MM.1S (cell line): ENCODE data around the gene SPIRE1.

Experiments used
- EZH2phosphoT487 ChIP-seq: fragments of 300-600 bp; sonication (generic); IDR thresholded peaks from 2 replicates; pipeline ENCODE4 v1.6.1; 2018; ENCODE audit warnings: antibody characterized with exemption, low read length
- TF ChIP-seq, protein P1 (sequence below): fragments of 300-600 bp; sonication (generic); IDR thresholded peaks from 2 replicates; pipeline ENCODE4 v1.5.1; 2016; ENCODE audit warnings: antibody characterized with exemption, low read length, mixed read lengths

DNA sequence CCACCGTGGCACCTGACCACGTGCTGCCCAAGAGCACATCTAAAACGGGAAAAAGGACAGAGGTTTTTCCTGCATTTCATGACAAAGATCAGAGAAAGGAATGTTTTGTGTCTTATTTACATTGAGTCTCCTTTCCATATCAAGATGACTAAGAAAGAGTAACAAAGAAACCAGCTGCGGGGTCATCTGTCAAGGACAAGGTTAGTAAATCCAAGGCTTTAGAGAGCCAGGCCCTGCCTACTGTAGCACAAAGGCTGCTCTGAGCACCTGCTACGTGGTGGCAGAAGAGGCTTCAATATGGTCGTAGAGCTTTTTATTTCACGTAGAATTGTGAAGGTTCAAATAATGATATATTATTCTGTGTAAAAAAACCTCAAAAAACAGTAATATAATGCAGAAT, 199.1 kb downstream of the SPIRE1 start:
- TF ChIP-seq, protein P1, sequence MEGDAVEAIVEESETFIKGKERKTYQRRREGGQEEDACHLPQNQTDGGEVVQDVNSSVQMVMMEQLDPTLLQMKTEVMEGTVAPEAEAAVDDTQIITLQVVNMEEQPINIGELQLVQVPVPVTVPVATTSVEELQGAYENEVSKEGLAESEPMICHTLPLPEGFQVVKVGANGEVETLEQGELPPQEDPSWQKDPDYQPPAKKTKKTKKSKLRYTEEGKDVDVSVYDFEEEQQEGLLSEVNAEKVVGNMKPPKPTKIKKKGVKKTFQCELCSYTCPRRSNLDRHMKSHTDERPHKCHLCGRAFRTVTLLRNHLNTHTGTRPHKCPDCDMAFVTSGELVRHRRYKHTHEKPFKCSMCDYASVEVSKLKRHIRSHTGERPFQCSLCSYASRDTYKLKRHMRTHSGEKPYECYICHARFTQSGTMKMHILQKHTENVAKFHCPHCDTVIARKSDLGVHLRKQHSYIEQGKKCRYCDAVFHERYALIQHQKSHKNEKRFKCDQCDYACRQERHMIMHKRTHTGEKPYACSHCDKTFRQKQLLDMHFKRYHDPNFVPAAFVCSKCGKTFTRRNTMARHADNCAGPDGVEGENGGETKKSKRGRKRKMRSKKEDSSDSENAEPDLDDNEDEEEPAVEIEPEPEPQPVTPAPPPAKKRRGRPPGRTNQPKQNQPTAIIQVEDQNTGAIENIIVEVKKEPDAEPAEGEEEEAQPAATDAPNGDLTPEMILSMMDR = no peak
- TF ChIP-seq EZH2phosphoT487 = no peak
